Pons (tissue), 1 donor: ENCODE data around the gene DGCR8.
"Not testable (repeated sequence)": the region's sequence is repeated elsewhere in the genome, so short reads cannot be mapped to it uniquely, and the experiment has no call there.

Source experiments
- DNase-seq: peaks from one replicate; pipeline ENCODE4 v3.0.0-alpha.2; 2016; ENCODE audit warnings: low spot score

The DGCR8 gene

GRCh38 chr22:20066617-20067383, 13.2 kb upstream of the DGCR8 start:
- DNase-seq = no peak

DNA sequence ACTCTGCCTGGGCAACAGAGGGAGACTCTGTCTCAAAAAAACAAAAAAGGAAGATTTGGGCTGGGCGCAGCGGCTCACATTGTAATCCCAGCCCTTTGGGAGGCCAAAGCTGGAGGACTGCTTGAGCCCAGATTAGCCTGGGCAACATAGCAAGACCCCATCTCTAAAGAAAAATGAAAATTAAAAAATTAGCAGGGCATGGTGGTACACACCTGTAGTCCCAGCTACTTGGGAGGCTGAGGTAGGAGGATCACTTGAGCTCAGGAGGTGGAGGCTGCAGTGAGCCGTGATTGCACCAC, 12.7 kb upstream of the DGCR8 start:
- not testable (repeated sequence) for DNase-seq

GRCh38 chr22:20068640-20069039, 11.4 kb upstream of the DGCR8 start:
- no peak for DNase-seq

- DNase-seq = no peak
Measured at GRCh38 chr22:20069331-20070042, 10.6 kb upstream of the DGCR8 start.

DNA sequence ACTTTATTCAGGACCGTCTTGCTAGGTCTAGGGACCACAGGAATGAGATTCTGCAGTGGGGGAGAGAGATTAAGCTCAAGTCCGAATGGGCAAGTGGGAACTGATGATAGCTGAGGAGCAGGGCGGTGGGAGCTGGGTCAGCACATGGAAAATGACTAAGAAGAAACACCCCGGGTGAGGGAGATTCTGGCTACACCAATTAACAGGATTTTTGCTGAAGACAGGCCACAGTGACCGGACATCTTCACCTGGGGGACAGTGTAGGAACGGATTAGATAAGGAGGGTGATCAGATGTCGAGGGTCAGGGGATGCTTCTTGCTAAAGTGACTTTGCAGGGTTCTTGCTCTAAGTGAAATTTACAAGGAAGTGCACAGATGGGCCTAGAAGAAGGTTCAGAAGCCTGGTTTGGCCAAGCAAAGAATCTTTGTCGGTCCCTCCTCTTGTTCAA, 8.5 kb upstream of the DGCR8 start:
- no peak for DNase-seq

- no peak for DNase-seq
Measured at GRCh38 chr22:20076627-20077172, 3.3 kb upstream of the DGCR8 start.

GRCh38 chr22:20080445-20080775, 369 bp downstream of the DGCR8 start:
- peak; percentile 40 for DNase-seq

DNA sequence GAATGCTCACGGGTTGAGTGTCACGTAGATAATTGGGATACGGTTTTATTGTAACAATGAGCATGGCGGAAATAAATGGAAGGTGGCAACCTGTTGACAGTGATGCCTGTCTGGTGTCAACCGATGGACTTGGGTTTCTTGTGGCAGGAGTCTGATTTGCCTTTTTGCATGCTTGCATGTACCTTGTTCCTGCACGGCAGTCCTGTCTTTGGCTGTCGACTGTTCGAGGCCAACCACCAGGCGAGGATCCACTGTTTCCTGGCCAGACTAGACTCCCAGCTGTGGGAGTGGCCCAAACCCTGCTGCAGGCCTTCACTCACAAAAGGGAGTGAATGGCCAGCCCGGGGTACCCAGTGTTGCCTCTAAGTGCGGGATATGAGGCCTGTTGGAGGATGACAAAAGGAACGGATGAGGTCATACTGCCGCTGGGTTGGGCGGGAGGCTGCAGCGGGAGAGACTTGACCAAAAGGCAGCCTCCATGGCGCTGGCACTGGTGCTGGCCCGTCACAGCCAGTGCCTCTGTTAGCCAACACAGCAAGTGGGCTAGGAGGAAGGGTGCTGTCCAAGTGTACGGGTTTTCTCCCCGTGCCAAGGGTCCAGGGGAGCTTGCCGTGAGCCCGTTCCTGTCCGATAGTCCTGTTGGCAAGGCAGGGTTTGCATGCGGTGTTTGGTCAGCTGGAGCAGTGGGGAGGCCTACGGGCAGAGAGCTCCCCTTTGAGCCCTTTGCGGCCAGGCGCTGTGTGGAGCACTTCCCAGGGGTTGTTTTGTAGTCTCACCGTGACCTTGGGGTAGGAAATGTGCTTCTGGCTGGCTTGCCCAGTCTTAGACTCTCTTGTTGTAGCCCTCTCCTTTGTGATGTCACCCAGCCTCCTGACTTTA, 974 bp downstream of the DGCR8 start:
- DNase-seq = peak; percentile 28

GRCh38 chr22:20083157-20083890, 3.3 kb downstream of the DGCR8 start:
- no peak for DNase-seq

GRCh38 chr22:20083891-20084546, 4.0 kb downstream of the DGCR8 start:
- no peak for DNase-seq

DNA sequence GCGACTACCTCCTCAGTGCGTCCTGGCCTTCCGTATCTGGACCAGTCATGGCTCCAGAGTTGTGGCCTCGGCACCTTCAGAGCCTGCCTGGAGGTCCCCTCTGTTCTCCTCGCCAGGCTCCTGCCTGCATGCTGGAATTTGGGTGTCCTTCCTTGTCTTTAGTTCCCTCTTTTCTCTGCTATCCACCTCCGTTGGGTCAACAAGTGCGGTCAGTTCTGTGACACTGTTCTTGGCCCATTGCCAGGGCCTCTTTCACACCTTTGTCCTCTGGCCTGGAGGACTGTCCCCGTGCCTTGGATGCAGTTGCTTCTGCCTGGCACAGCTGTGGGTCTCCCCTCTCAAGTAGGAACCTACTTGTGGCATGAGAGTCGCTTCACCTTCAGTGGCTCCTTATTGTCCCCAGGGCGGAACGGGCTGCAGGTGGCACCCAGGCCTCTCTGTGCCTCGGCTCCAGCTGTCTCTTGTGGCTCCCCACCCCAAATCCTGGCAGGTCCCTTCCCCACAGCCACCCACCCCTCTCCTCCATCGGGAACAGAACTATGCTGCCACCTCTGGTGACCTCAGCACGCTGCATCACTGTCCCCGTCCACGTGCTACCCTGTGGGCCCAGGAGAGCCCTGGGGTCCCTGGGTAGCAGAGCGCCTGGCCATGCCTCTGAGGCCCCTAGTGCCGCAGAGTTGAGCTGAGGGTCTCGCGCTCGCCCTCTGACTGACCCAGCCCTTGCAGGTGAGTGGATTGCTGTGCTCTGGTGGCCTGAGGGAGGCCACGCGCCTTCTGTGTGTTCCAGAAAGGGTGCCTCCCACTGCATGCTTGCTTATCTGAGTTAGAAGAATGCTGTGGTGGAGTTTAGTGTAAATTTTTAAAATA, 4.7 kb downstream of the DGCR8 start:
- DNase-seq = no peak

- no peak for DNase-seq
Measured at GRCh38 chr22:20085651-20086050, 5.6 kb downstream of the DGCR8 start.

GRCh38 chr22:20086101-20086599, 6.1 kb downstream of the DGCR8 start:
- no peak for DNase-seq

- no peak for DNase-seq
Measured at GRCh38 chr22:20086763-20087162, 6.7 kb downstream of the DGCR8 start.

DNA sequence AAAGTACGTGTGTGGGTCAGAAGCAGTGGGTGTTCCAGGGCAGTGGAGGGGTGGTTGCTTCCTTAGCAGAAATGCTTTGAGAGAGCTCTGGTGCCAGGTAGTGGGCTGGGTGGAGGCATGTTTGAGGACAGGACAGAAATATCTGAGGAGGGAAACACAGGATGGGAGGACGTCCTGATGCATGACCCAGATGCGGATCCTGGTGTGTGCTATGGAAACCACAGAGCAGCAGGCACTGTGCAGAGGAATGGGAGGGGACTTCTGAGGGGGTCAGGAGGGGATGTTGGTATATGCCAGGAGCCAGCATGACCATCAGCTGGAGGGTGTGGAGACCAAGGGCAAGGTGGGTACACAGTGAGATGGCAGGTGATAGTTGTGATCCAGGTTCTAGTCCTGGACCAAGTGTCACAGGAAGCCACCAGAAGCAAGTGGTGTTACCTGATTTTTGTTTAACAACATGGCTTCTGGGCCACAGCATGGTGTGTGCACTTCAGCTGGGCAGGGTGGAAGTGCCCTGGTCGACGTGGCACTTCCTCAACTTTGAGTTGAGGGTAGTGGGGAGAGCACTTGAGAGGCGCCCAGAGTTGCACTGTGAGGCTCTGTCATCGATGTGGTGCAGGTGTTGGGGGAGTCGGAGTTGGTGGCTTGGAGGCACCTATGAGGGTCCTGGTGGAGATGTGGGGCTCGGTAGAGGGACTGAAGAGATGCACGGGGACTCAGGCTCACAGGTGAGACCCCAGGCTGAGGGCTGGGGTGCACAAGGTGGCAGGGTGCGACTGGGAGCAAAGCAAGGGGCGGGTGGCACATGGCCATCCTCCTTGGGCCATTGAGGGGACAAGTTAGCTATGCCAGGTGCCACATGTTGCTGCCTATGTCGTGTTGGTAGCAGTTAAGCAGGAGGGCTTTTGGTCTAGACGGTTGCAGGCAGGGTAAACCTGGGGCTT, 7.5 kb downstream of the DGCR8 start:
- DNase-seq = no peak

DNA sequence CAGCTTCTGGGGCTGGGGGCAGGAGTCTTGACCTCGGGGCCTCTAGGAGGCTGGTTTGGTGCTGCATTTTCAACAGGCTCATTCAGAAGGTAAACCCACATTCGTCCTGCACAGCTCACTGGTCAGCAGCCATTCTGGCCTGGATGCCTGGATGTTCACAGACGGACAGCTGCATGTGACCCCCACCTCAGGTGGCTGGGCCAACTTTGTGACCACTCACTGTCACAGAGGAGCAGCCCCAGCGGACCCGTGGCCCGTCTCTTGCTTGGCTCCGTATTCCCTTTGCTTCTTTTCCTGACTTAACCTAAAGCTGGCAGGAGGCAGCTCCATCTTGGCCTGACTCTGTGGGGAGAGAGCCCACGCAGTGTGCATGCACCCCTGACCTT, 8.2 kb downstream of the DGCR8 start:
- no peak for DNase-seq

- DNase-seq = no peak
Measured at GRCh38 chr22:20089226-20089976, 9.4 kb downstream of the DGCR8 start.
